Endometrium (tissue), 2 donors: ENCODE measurements around the gene ARMC10.
"Not testable (repeated sequence)": the region's sequence is repeated elsewhere in the genome, so short reads cannot be mapped to it uniquely, and the experiment has no call there.

Experiments
- FAIRE-seq: peaks from 2 replicates; lab custom pipeline; 2012; peaks lifted over from hg19 to GRCh38; lab: Jason Lieb, UNC
- donor health status: control.
- donor health status: control.

Gene ARMC10

GRCh38 chr7:103124429-103124979, 49.6 kb downstream of the ARMC10 start:
- FAIRE-seq, result no peak

GRCh38 chr7:103127006-103127405, 52.1 kb downstream of the ARMC10 start:
- FAIRE-seq, result no peak

- FAIRE-seq, result no peak
Observed at GRCh38 chr7:103129702-103130549, 55.0 kb downstream of the ARMC10 start.

GRCh38 chr7:103130901-103131624, 56.1 kb downstream of the ARMC10 start:
- no peak for FAIRE-seq

GRCh38 chr7:103132995-103133688, 58.2 kb downstream of the ARMC10 start:
- FAIRE-seq, result no peak

- peak; percentile 59 for FAIRE-seq
Observed at GRCh38 chr7:103134836-103135554, 60.1 kb downstream of the ARMC10 start.

GRCh38 chr7:103140061-103140460, 65.1 kb downstream of the ARMC10 start:
- FAIRE-seq, result no peak

GRCh38 chr7:103140685-103141084, 65.7 kb downstream of the ARMC10 start:
- no peak for FAIRE-seq

GRCh38 chr7:103141753-103142404, 66.9 kb downstream of the ARMC10 start:
- no peak for FAIRE-seq

GRCh38 chr7:103142494-103142893, 67.6 kb downstream of the ARMC10 start:
- FAIRE-seq, result no peak

- no peak for FAIRE-seq
Observed at GRCh38 chr7:103143868-103144267, 68.9 kb downstream of the ARMC10 start.

GRCh38 chr7:103144754-103145153, 69.8 kb downstream of the ARMC10 start:
- FAIRE-seq, result not testable (repeated sequence)

- FAIRE-seq, result no peak
Observed at GRCh38 chr7:103148131-103148993, 73.4 kb downstream of the ARMC10 start.
